HepG2 (cell line): ENCODE data around the gene ASB8. TPM values are rescaled to one million over a fixed set of nuclear protein-coding genes. Genes with fewer than 3 reads are reported as not detected.
A peak's percentile ranks its signal among the peaks of the same experiment; 100 is the strongest.

Source experiments
- GLMP ChIP-seq: sonication (generic); formaldehyde crosslinking; IDR thresholded peaks from 2 replicates; pipeline ENCODE4 v1.9.0; 2021; ENCODE audit warnings: missing genetic modification reagents, mild to moderate bottlenecking, borderline replicate concordance
- HDAC6 ChIP-seq: fragments of 200-600 bp; sonication (generic); IDR thresholded peaks from 2 replicates; pipeline ENCODE4 v1.7.0; 2017; ENCODE audit warnings: mild to moderate bottlenecking, antibody characterized with exemption, low read length, low read depth
- JUN ChIP-seq: sonication (generic); formaldehyde crosslinking; IDR thresholded peaks from 2 replicates; pipeline ENCODE4 v1.4.0; 2020; ENCODE audit warnings: mild to moderate bottlenecking, missing genetic modification reagents
- POLR2G ChIP-seq: fragments of 200-400 bp; formaldehyde crosslinking; IDR thresholded peaks from 2 replicates; pipeline ENCODE4 v1.6.1; 2018; ENCODE audit warnings: mild to moderate bottlenecking, low read depth, low read length, moderate library complexity
- SAFB2 ChIP-seq: sonication (generic); formaldehyde crosslinking; IDR thresholded peaks from 2 replicates; pipeline ENCODE4 v1.5.1; 2020; ENCODE audit warnings: missing genetic modification reagents, low read depth, mild to moderate bottlenecking, borderline replicate concordance
- SMAD9 ChIP-seq: sonication (generic); formaldehyde crosslinking; IDR thresholded peaks from 2 replicates; pipeline ENCODE4 v1.5.1; 2020; ENCODE audit warnings: mild to moderate bottlenecking, missing genetic modification reagents
- TARDBP ChIP-seq: sonication (generic); formaldehyde crosslinking; IDR thresholded peaks from 2 replicates; pipeline ENCODE4 v1.8.0; 2022; ENCODE audit warnings: mild to moderate bottlenecking, missing genetic modification reagents
- TBP ChIP-seq: sonication (generic); formaldehyde crosslinking; IDR thresholded peaks from 2 replicates; pipeline ENCODE4 v1.5.0; 2020; ENCODE audit warnings: missing genetic modification reagents
- ZNF17 ChIP-seq: sonication (generic); formaldehyde crosslinking; IDR thresholded peaks from 2 replicates; pipeline ENCODE4 v1.5.0; 2020; ENCODE audit warnings: mild to moderate bottlenecking, missing genetic modification reagents
- ZNF331 ChIP-seq: sonication (generic); formaldehyde crosslinking; IDR thresholded peaks from 2 replicates; pipeline ENCODE4 v1.4.0; 2020; ENCODE audit warnings: missing genetic modification reagents
- ZNF556 ChIP-seq: sonication (generic); formaldehyde crosslinking; IDR thresholded peaks from 2 replicates; pipeline ENCODE4 v1.4.0; 2020; ENCODE audit warnings: mild to moderate bottlenecking, missing genetic modification reagents, borderline replicate concordance
- ZNF569 ChIP-seq: sonication (generic); formaldehyde crosslinking; IDR thresholded peaks from 2 replicates; pipeline ENCODE4 v1.5.0; 2020; ENCODE audit warnings: mild to moderate bottlenecking, missing genetic modification reagents, moderate library complexity, borderline replicate concordance
- ZNF577 ChIP-seq: sonication (generic); formaldehyde crosslinking; IDR thresholded peaks from 2 replicates; pipeline ENCODE4 v1.4.0; 2020; ENCODE audit warnings: mild to moderate bottlenecking, low read depth, missing genetic modification reagents, borderline replicate concordance
- ZNF746 ChIP-seq: sonication (generic); formaldehyde crosslinking; IDR thresholded peaks from 2 replicates; pipeline ENCODE4 v1.8.0; 2022; ENCODE audit warnings: mild to moderate bottlenecking, missing genetic modification reagents
- ZNF879 ChIP-seq: sonication (generic); formaldehyde crosslinking; IDR thresholded peaks from 2 replicates; pipeline ENCODE4 v1.8.1; 2023; ENCODE audit warnings: missing genetic modification reagents
- polyA plus RNA-seq, 8 experiments: library from polyadenylated mRNA; depleted of rRNA in 3 of 8; stranded (reverse) in 7 of 8; unstranded in 1 of 8; fragments of >200 nt; fragmentation: Illumina TruSeq in 4 of 8; extraction: Trizol in 4 of 8; gene quantifications; 2 replicates each; pipeline versions ENCODE4 v1.2.1 to v1.2.3, GENCODE V29; 2011 to 2016; ENCODE audit warnings: low read depth in 4 of 8, missing spikeins in 1 of 8, mixed read lengths in 1 of 8; ENCODE audit not compliant: insufficient read depth in 1 of 8
- total RNA-seq, 5 experiments: library from RNA; depleted of rRNA; stranded (reverse); fragments of >200 nt; fragmentation: Illumina TruSeq; extraction: Trizol; gene quantifications; 2 replicates each; pipeline ENCODE4 v1.2.3, GENCODE V29; 2016; ENCODE audit warnings: low read depth in 1 of 5
- TF ChIP-seq, protein P1 (sequence below), 2 experiments: fragments of 450-650 bp in 1 of 2; sonication (generic) in 1 of 2; formaldehyde crosslinking in 1 of 2; IDR thresholded peaks; 2 replicates each; pipeline versions ENCODE4 v1.6.1 to v1.8.0; 2016 to 2022; ENCODE audit warnings: antibody characterized with exemption in 1 of 2, mild to moderate bottlenecking in 1 of 2, missing genetic modification reagents in 1 of 2
- TF ChIP-seq, protein P2 (sequence below): sonication (generic); formaldehyde crosslinking; IDR thresholded peaks from 2 replicates; pipeline ENCODE4 v1.4.0; 2020; ENCODE audit warnings: missing genetic modification reagents

ASB8 gene
- total and polyA plus RNA-seq, 2 of the 13 experiments (the other 11 are each of a cell fraction or from before 2014, with no cell fraction given), result 14.0 to 15.5 TPM

DNA sequence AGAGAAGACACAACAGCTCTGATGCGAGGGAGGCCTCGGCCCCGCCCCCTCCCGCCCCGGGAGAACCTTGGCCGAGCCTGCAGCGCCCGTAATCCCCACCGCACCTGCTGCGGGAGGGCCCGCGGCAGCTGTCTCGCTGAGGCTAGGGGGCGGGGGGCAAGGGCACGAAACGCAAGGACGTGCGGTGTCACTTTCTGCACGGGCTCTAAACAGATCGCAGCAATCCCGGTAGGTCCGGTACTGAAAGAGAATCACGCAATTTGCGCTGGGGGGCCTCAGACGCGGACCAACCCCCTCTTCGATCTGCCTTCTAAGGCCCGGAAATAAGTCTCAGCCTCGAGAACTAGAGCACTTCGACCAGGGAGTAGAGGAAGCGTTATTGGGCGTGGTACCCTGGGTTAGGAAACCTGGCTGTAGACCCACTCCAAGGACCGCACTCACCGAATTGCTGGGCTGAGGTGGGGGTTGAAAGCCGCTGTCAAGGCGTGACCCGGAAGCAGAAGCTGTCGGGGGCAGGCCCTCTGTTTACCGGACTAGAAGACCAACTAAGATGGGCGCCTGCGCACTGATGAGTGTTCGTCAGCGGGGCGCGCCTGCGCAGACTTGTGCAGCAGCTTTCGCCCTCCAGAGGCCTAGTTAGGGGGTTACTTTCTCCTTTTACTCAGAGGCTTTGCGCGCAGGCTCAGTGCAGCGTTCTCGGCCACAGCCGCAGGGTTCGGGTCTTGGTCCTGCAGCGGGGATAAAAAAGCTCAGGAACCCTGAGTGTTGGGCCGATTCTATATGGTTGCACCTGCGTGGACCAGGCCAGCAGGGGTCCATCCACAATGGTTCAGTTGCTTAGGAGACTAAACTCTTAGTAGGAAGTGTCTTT is at the start of gene ASB8 (continued):
- TF ChIP-seq, protein P1, sequence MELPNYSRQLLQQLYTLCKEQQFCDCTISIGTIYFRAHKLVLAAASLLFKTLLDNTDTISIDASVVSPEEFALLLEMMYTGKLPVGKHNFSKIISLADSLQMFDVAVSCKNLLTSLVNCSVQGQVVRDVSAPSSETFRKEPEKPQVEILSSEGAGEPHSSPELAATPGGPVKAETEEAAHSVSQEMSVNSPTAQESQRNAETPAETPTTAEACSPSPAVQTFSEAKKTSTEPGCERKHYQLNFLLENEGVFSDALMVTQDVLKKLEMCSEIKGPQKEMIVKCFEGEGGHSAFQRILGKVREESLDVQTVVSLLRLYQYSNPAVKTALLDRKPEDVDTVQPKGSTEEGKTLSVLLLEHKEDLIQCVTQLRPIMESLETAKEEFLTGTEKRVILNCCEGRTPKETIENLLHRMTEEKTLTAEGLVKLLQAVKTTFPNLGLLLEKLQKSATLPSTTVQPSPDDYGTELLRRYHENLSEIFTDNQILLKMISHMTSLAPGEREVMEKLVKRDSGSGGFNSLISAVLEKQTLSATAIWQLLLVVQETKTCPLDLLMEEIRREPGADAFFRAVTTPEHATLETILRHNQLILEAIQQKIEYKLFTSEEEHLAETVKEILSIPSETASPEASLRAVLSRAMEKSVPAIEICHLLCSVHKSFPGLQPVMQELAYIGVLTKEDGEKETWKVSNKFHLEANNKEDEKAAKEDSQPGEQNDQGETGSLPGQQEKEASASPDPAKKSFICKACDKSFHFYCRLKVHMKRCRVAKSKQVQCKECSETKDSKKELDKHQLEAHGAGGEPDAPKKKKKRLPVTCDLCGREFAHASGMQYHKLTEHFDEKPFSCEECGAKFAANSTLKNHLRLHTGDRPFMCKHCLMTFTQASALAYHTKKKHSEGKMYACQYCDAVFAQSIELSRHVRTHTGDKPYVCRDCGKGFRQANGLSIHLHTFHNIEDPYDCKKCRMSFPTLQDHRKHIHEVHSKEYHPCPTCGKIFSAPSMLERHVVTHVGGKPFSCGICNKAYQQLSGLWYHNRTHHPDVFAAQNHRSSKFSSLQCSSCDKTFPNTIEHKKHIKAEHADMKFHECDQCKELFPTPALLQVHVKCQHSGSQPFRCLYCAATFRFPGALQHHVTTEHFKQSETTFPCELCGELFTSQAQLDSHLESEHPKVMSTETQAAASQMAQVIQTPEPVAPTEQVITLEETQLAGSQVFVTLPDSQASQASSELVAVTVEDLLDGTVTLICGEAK (IDR thresholded peaks at IDR 0.05), result no peak
- TF ChIP-seq, protein P1 (CRISPR knock-in tag; IDR thresholded peaks at IDR 0.05), result no peak; the same call in 1 of the 2 replicates
- no peak for TF ChIP-seq ZNF577 (CRISPR knock-in tag)
- no peak for TF ChIP-seq TBP (CRISPR knock-in tag)
- no peak for TF ChIP-seq ZNF17 (CRISPR knock-in tag)
- no peak for TF ChIP-seq ZNF879 (CRISPR knock-in tag)
- peak; percentile 19; the same call in 1 of the 2 replicates for TF ChIP-seq SAFB2 (CRISPR knock-in tag)
- no peak for TF ChIP-seq GLMP
- TF ChIP-seq ZNF556 (CRISPR knock-in tag), result no peak
- TF ChIP-seq, protein P2, sequence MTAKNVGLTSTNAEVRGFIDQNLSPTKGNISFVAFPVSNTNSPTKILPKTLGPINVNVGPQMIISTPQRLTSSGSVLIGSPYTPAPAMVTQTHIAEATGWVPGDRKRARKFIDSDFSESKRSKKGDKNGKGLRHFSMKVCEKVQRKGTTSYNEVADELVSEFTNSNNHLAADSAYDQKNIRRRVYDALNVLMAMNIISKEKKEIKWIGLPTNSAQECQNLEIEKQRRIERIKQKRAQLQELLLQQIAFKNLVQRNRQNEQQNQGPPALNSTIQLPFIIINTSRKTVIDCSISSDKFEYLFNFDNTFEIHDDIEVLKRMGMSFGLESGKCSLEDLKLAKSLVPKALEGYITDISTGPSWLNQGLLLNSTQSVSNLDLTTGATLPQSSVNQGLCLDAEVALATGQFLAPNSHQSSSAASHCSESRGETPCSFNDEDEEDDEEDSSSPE (CRISPR knock-in tag), result no peak
- TF ChIP-seq JUN (CRISPR knock-in tag), result 0 out of 2 replicates have a peak, but pooled peaks have one; percentile 30
- peak; percentile 34; the same call in 1 of the 2 replicates for TF ChIP-seq ZNF746
- no peak for TF ChIP-seq HDAC6
- peak; percentile 77 for TF ChIP-seq POLR2G
- TF ChIP-seq ZNF569 (CRISPR knock-in tag), result no peak
- TF ChIP-seq ZNF331 (CRISPR knock-in tag), result peak; percentile 33
- peak; percentile 47; the same call in 1 of the 2 replicates for TF ChIP-seq TARDBP (CRISPR knock-in tag)
- no peak for TF ChIP-seq SMAD9
